HG02610 (cell line): ENCODE results near the gene ATP8B3.

ENCODE experiments used
- ATAC-seq: cut with Tn5 transposase; IDR thresholded peaks from one replicate; pipeline ENCODE4 v1.9.1; 2021; ENCODE audit warnings: mild to moderate bottlenecking, moderate library complexity; ENCODE audit not compliant: unreplicated experiment

Gene ATP8B3

GRCh38 chr19:1748115-1748872 is 63.8 kb downstream of the ATP8B3 start:
- no peak for ATAC-seq

GRCh38 chr19:1747285-1748114 is 64.6 kb downstream of the ATP8B3 start:
- ATAC-seq, result no peak

- ATAC-seq, result no peak
Observed at GRCh38 chr19:1746401-1747284, 65.4 kb downstream of the ATP8B3 start.

GRCh38 chr19:1745589-1746031 is 66.5 kb downstream of the ATP8B3 start:
- no peak for ATAC-seq

DNA sequence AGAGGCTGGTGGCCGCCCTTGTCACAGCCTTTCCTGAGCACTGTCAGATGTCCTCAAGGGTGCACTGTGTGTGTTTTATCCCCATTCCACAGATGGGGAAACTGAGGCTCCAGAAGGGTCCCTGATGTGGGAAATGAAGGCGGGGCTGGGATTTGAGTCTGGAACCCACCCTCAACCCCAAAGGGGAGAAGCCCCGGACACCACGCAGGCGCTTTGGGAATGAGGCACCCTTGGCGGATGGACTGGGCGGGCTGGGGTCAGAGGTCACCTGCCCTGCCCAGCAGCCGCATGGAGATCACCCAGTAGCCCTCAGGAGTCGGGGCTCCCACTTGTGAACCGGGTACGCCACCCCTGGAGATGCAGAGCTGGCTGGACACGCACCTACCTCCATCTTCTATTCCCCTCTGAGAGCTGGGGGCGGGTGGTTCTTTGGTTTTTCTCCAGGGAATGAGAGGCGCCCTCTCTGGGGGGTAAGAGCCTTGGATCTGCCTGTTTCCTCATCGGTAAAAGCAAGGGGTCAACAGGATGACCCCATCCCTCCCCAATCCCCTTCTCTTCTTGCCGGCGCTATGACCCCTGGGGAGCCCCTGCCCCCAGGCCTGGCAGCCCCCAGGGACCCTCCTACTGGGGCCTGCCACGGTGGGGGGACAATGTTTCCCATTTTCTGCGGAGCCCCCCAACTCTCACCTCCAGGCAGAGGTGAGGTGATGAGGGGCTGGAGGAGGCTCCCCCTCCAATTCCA is 67.1 kb downstream of the ATP8B3 start:
- no peak for ATAC-seq

- ATAC-seq, result no peak
Observed at GRCh38 chr19:1744133-1744665, 67.9 kb downstream of the ATP8B3 start.

GRCh38 chr19:1742989-1743696 is 68.9 kb downstream of the ATP8B3 start:
- no peak for ATAC-seq

GRCh38 chr19:1739960-1740629 is 72.0 kb downstream of the ATP8B3 start:
- ATAC-seq, result no peak

DNA sequence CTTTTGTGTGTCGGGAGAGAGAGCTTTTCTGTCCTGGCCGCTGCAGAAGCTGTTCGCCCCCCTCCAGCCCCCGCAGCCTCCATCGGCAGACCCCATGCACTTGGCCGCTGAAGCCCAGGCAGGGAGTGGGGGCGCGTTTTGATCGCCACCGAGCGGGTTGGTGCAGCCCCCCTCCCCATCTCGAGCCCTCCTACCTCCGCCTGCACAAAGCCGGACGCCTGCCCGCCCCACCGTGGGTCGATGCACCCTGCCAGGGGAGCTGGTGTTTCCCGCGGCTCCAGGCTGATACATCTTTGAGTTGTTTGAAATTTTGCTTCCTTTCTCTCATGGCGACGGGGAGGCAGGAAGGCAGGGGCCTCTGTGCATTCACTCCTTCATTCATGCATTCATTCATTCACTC is 75.1 kb downstream of the ATP8B3 start:
- ATAC-seq, result no peak

DNA sequence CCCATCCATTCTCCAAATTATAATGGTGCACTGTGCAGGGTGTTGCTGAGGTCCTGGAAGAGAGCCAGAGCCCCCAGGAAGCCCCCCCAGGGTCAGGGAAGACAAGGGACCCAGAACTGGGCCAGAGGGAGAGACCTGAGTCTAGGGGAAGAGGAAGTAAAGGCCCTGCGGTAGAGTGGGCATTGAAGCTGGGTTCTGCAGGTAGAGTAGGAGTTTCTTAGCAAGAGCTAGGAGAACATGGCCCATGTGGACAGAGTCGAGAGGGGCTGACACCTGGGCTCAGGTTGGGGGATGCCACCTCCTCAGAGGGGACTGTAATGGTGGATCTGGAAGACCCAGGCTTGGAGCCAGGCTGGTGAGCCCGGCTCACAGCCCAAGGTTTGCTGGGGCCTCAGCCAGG is 75.8 kb downstream of the ATP8B3 start:
- ATAC-seq, result no peak

DNA sequence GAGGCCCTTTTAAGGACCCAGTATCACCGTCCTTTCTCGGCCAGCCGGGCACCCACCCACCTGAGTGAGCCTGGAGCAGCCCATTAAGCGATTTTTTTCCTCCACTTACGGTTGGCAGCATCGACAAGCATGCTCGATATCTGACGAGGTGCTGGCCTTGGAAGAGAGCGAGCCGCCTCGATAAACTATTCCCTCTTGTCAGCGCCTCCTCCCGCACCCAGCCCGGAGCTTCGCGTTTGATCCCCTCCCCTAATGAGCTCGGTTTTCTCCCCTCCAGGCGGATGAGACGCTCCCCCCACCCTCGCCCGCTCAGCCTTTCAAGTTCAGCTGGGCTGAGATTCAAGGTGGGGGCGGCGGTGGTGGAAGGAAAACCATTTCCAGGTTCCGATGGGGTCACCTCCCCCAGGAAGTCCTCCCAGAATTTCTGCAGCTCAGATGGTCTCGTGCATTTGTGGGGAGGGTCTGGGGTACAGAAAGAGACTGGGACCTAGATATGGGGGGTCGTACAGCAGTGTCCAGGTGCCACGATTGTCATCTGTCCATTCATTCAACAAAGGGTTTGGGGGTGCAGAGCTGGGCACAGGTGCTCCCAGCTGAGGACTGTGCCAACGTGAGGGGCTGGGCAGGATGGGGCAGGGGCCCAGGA is 77.6 kb downstream of the ATP8B3 start:
- no peak for ATAC-seq
